ENCODE results near the gene TIAL1. TPM values are rescaled to one million over a fixed set of nuclear protein-coding genes. Genes with fewer than 3 reads are reported as not detected.

Gene TIAL1, protein sequence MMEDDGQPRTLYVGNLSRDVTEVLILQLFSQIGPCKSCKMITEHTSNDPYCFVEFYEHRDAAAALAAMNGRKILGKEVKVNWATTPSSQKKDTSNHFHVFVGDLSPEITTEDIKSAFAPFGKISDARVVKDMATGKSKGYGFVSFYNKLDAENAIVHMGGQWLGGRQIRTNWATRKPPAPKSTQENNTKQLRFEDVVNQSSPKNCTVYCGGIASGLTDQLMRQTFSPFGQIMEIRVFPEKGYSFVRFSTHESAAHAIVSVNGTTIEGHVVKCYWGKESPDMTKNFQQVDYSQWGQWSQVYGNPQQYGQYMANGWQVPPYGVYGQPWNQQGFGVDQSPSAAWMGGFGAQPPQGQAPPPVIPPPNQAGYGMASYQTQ
- total RNA-seq: 104 TPM
- long read RNA-seq, full-length matches to known transcripts: 13 of 22 reads
- long read RNA-seq, partial matches to known transcripts: 2 of 22 reads
- long read RNA-seq, other reads (novel, unspliced or antisense): 7 of 22 reads

DNA sequence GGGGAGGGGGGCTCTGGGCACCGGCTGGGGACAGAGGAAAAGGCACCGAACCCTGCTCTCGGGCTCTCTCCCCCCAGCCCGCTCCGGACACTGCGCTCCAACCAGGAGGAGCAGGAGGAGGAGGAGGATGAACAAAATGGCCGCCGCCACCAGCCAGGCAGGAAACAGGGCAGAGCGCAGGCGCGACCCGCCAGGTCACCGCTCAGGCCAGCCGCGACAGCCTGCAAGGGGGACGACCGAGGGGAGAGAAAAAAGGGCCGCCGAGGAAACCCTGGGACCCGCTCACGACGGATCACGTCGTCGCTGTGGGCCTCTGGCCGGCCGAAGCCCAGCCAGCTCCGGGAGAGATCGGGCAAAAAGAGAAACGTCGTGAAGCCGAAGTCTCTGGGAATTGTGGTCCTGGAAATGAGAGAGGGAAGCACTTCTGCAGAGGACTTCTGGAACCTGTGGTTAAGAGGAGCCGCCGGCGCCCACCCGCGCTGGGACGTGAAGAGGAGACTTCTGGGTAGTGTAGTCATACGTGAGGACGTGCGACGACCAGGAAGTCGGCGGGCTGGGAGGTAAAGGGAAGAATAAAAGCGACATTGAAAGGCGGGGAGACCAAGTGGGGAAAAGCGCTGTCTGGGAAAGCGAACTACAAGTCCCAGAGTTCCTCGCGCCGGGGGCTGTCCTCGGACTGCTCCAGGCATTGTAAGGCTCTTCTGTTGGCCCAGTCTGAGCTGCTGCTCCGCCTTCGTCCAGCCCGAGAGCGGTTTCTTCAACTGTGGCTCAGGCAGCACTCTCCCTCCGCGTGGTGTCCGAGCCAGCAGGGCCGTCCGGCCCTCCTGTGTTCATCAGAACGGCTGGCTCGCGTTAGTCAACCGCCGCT lies at the start of gene TIAL1:
Gene TIAL1 (minus strand): TSS at position 428 of the 868 bp plus-strand sequence. CDS start 499 bp downstream, outside the sequence.
- intact Hi-C loops (cut with DNase I): no loop called here
- H3K36me3 ChIP-seq: peaks cover 8% of the 10 kb centered on the region
- H3K27me3 ChIP-seq: no peaks in the 10 kb centered on the region
- ATAC-seq (peak; percentile 95), DNase-seq (peak; percentile 98)
- TF ChIP-seq, protein P1, sequence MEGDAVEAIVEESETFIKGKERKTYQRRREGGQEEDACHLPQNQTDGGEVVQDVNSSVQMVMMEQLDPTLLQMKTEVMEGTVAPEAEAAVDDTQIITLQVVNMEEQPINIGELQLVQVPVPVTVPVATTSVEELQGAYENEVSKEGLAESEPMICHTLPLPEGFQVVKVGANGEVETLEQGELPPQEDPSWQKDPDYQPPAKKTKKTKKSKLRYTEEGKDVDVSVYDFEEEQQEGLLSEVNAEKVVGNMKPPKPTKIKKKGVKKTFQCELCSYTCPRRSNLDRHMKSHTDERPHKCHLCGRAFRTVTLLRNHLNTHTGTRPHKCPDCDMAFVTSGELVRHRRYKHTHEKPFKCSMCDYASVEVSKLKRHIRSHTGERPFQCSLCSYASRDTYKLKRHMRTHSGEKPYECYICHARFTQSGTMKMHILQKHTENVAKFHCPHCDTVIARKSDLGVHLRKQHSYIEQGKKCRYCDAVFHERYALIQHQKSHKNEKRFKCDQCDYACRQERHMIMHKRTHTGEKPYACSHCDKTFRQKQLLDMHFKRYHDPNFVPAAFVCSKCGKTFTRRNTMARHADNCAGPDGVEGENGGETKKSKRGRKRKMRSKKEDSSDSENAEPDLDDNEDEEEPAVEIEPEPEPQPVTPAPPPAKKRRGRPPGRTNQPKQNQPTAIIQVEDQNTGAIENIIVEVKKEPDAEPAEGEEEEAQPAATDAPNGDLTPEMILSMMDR (IDR thresholded peaks at IDR 0.05): no peak
- peak within 1 kb of the TSS; percentile 93 for H3K4me3 ChIP-seq
- no peaks in the 10 kb centered on the region for H3K9me3 ChIP-seq
- H3K27ac ChIP-seq: peak within 1 kb of the TSS; percentile 99
- H3K4me1 ChIP-seq: peaks cover 44% of the 10 kb centered on the region

DNA sequence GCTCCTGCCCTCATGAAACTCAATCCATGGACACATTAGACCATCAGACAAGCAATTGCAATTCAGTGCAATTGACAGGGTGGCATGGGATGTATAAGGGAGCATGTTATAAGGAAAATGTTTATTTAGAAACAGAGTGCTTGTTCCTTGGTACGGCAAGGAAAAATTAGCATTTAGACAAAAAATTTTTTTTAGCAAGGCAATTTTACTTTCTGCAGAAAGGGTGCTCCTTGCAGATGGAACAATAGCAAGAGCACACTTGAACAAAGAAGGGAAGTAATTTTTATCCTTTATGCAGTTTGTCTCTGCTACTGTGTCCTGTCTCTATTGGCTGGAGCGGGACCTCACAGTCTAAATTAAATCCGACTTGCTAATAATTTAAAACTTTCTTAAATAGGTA lies 48.2 kb upstream of the TIAL1 start:
- intact Hi-C loops (cut with DNase I): no loop called here
- Histone ChIP-seq H3K36me3 (no peaks in the 10 kb centered on the region), H3K9me3 (peaks cover 8% of the 10 kb centered on the region), H3K4me3 (no peak overlapping the region), H3K27me3 (no peaks in the 10 kb centered on the region), H3K4me1 (no peaks in the 10 kb centered on the region), H3K27ac (no peak overlapping the region)
- DNase-seq (no peak), ATAC-seq (no peak)
- TF ChIP-seq, protein P1 (IDR thresholded peaks at IDR 0.05): no peak

DNA sequence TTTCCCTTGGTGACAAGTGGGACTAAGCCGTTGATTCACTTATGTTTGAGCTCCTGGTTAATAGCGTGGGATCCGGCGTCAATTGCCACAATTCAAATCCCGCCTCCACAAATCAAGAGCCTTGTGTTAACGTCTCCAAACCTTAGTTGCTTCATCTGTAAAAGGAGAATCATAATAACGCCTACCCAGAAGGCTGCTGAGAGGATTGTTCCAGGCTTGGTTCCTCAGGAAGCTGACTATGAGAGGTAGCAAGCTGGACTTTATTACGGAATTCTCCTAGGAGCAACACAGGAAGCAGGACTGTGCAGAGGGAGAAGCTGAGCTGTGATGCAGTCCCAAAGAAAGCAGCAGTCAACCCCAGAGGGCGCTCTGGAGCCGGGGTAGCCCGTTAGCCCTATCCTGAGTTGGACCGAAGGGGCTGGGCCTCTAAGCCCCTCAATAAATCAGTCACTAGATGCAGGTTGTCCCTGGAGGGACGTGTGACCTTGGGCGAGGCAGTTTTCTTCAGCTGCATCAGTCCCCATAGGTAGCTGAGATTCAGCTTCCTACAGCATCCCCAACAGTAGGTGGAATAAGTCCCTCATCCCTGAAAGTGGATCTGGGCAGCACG lies 47.5 kb upstream of the TIAL1 start:
- H3K27me3 ChIP-seq: no peaks in the 10 kb centered on the region
- intact Hi-C loops (cut with DNase I): no loop called here
- H3K36me3 ChIP-seq: no peaks in the 10 kb centered on the region
- H3K4me3 ChIP-seq: no peak overlapping the region
- ATAC-seq: peak; percentile 43
- peaks cover 8% of the 10 kb centered on the region for H3K9me3 ChIP-seq
- TF ChIP-seq, protein P1 (IDR thresholded peaks at IDR 0.05): peak; percentile 8
- no peak for DNase-seq
- no peaks in the 10 kb centered on the region for H3K4me1 ChIP-seq
- H3K27ac ChIP-seq: no peak overlapping the region

DNA sequence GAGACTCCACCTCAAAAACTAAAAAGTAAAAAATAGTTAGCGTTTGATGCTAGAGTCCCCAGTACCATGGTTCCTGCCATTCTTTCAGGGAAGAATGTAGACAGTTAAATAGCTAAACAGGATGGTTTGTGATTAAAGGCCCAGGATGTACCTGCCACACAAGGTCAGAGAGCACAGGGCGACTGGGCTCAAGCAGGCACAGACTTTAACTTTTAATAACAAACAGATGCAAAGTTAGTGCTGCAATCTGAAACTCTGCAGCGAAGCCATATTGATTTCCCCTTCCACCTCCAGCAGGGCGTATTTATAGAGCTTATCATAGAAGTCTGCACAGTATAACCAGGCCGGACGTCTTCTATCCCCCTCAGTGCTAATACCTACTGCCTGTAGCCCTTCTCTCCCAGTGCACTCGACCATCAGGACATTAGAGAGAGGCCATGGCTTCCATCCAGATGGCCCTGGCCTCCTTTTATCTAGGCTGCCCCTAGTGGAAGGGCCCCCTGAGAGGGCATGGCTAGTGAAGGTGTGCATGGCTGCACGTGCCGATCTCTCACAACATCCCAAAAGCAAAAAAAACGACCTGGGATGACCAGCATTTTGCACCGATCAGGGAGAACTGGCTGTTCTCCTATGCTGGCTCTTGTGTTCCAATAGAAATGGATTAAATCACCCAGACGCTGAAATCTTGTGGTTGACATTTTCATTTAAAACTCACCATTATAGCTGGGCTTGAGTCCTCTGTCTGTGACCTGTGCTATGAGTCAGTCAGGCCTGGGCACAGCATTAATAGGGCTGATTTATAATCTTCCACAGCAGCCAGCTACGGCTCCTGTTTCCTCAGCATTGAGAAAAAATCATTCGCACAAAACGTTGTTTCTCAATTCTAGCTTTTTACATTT lies 46.8 kb upstream of the TIAL1 start:
- no peak overlapping the region for H3K4me3 ChIP-seq
- no peaks in the 10 kb centered on the region for H3K27me3 ChIP-seq
- ATAC-seq (no peak), DNase-seq (no peak)
- H3K4me1 ChIP-seq: no peaks in the 10 kb centered on the region
- H3K9me3 ChIP-seq: peaks cover 8% of the 10 kb centered on the region
- H3K36me3 ChIP-seq: no peaks in the 10 kb centered on the region
- TF ChIP-seq, protein P1 (IDR thresholded peaks at IDR 0.05): no peak
- no peak overlapping the region for H3K27ac ChIP-seq
- intact Hi-C loops (cut with DNase I): no loop called here

All from upper lobe of right lung (tissue), 1 donor.